Choroid plexus epithelial cell (primary cell): ENCODE data around the gene SDS.

Experiments used
- DNase-seq: peaks from one replicate; pipeline ENCODE4 v3.0.0-alpha.2; 2010; ENCODE audit warnings: low read depth
- H3K4me3 ChIP-seq: 2 replicates; pipeline ENCODE4 v1.5.1; 2011; ENCODE audit warnings: low read depth, mild to moderate bottlenecking, control low read depth, low read length, moderate library complexity
- TF ChIP-seq, protein P1 (sequence below): conservative IDR thresholded peaks from 2 replicates; pipeline ENCODE4 v1.5.1; 2011; ENCODE audit warnings: low read depth, mild to moderate bottlenecking, control low read depth, inconsistent platforms, low read length, moderate library complexity

The SDS gene

GRCh38 chr12:113378291-113378690, 25.4 kb downstream of the SDS start:
- no peak overlapping the region for H3K4me3 ChIP-seq
- TF ChIP-seq, protein P1, sequence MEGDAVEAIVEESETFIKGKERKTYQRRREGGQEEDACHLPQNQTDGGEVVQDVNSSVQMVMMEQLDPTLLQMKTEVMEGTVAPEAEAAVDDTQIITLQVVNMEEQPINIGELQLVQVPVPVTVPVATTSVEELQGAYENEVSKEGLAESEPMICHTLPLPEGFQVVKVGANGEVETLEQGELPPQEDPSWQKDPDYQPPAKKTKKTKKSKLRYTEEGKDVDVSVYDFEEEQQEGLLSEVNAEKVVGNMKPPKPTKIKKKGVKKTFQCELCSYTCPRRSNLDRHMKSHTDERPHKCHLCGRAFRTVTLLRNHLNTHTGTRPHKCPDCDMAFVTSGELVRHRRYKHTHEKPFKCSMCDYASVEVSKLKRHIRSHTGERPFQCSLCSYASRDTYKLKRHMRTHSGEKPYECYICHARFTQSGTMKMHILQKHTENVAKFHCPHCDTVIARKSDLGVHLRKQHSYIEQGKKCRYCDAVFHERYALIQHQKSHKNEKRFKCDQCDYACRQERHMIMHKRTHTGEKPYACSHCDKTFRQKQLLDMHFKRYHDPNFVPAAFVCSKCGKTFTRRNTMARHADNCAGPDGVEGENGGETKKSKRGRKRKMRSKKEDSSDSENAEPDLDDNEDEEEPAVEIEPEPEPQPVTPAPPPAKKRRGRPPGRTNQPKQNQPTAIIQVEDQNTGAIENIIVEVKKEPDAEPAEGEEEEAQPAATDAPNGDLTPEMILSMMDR, result no peak
- no peak for DNase-seq

- no peak for DNase-seq
- TF ChIP-seq, protein P1, result no peak
These were observed 28.8 kb downstream of the SDS start for GRCh38 chr12:113374823-113375428.

GRCh38 chr12:113373969-113374368, 29.7 kb downstream of the SDS start:
- DNase-seq, result no peak
- no peak overlapping the region for H3K4me3 ChIP-seq
- TF ChIP-seq, protein P1, result no peak

More at GRCh38 chr12:113374823-113375428, 28.8 kb downstream of the SDS start:
- no peak overlapping the region for H3K4me3 ChIP-seq

DNA sequence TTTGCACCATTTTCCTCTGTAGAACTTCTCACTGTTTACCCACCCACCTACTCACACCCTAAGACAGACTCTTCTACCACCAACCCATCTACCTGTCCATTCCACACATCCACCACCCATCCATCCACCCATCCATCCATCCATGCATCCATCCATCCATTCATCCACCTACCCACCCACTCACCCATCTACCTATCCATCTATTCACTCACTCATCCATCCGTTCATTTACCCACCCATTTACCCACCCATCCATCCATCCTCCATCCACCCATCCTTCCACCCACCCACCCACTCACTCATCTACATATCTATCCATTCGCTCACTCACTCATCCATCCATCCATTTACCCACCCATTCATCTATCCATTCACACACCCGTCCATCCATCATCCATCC, 30.2 kb downstream of the SDS start:
- H3K4me3 ChIP-seq, result no peak overlapping the region
- no peak for DNase-seq
- TF ChIP-seq, protein P1, result no peak

GRCh38 chr12:113372371-113372770, 31.3 kb downstream of the SDS start:
- H3K4me3 ChIP-seq, result no peak overlapping the region
- TF ChIP-seq, protein P1, result no peak
- no peak for DNase-seq

- DNase-seq, result no peak
- H3K4me3 ChIP-seq, result no peak overlapping the region
- TF ChIP-seq, protein P1, result no peak
These were observed 31.9 kb downstream of the SDS start for GRCh38 chr12:113371808-113372207.
